Activated B cell treated with CpG ODN at 0.5 μM for 24 hours (primary cell): ENCODE data around the gene CUL4A. TPM values are rescaled to one million over a fixed set of nuclear protein-coding genes. Genes with fewer than 3 reads are reported as not detected.
"Not testable (repeated sequence)": the region's sequence is repeated elsewhere in the genome, so short reads cannot be mapped to it uniquely, and the experiment has no call there.

Experiments
- ATAC-seq: fragments of 200-7000 bp; cut with Tn5 transposase; one replicate; pipeline ENCODE4 v1.10.0; 2021; ENCODE audit warnings: low read depth, mild to moderate bottlenecking, moderate library complexity
- CTCF ChIA-PET: fragments of 350-600 bp; sonication (Branson Sonifier 250); formaldehyde crosslinking; loops from one replicate; lab custom pipeline; 2021; ENCODE audit warnings: antibody characterized with exemption; lab: Charles Lee
- POLR2A ChIA-PET: fragments of 350-600 bp; sonication (Branson Sonifier 250); formaldehyde crosslinking; loops from one replicate; lab custom pipeline; 2021; ENCODE audit warnings: antibody characterized with exemption; lab: Charles Lee
- DNase-seq: peaks from one replicate; pipeline ENCODE4 v3.0.0; 2022
- H3K27ac Mint-ChIP-seq: one replicate; pipeline ENCODE4 v1.8.0; 2020; ENCODE audit warnings: mixed read lengths
- H3K27me3 Mint-ChIP-seq: one replicate; pipeline ENCODE4 v1.8.0; 2021; ENCODE audit warnings: mixed read lengths
- H3K36me3 Mint-ChIP-seq: one replicate; pipeline ENCODE4 v1.8.0; 2021; ENCODE audit warnings: low read depth, mixed read lengths
- H3K4me1 Mint-ChIP-seq: one replicate; pipeline ENCODE4 v1.8.0; 2021; ENCODE audit warnings: mixed read lengths
- H3K4me3 Mint-ChIP-seq: one replicate; pipeline ENCODE4 v1.8.0; 2020; ENCODE audit warnings: mild to moderate bottlenecking, mixed read lengths
- H3K9me3 Mint-ChIP-seq: one replicate; pipeline ENCODE4 v1.8.0; 2020; ENCODE audit warnings: mixed read lengths
- CTCF ChIP-seq: fragments of 200-600 bp; IDR thresholded peaks from one replicate; pipeline ENCODE4 v1.8.0; 2022; ENCODE audit warnings: antibody characterized with exemption, mild to moderate bottlenecking
- intact Hi-C: fragments of 100-400 bp; cut with micrococcal nuclease; formaldehyde crosslinking; loops from one replicate; pipeline ENCODE4 v1.15.1; 2024
- total RNA-seq: library from RNA; stranded (reverse); gene quantifications from 2 replicates; pipeline ENCODE4 v1.2.3, GENCODE V29; 2022

CUL4A gene
- 65.9 and 77.2 TPM in 2 replicates for total RNA-seq

DNA sequence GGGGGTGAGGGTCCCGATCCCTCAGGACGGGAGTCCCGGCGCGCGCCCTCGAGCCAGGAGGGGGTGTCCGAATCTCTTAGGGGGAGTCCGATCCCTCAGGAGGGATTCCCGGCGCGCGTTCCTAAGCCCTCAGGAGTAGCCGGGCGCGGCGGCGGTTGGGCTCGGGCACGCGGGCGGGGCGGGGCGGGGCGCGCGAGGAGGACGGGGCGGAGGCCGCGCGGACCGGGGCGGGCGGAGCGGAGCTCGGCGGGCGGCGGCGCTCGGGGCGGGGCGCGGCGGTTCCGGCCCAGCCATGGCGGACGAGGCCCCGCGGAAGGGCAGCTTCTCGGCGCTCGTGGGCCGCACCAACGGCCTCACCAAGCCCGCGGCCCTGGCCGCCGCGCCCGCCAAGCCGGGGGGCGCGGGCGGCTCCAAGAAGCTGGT, at the start of gene CUL4A:
CUL4A (plus strand) TSS at position 278 of the 423 bp plus-strand sequence; CDS start at position 293, 15 bp downstream.
- POLR2A ChIA-PET: interaction anchor here (0.6 to 2.6 kb wide), 10 partner anchors 14 to 1104 kb away, joined by 3 to 40 read pairs (median 4); partner anchors contain the start of genes DCUN1D2 and LAMP1
- no peak for DNase-seq
- no peak for TF ChIP-seq CTCF
- Mint-ChIP-seq H3K4me3 (peak within 1 kb of the TSS; percentile 89), H3K27me3 (no peaks in the 10 kb centered on the region), H3K27ac (peak within 1 kb of the TSS; percentile 84), H3K9me3 (no peaks in the 10 kb centered on the region), H3K36me3 (peaks cover 41% of the 10 kb centered on the region), H3K4me1 (peaks cover 53% of the 10 kb centered on the region)
- intact Hi-C loops: loop anchor here (1.0 to 5.0 kb wide), 7 partner anchors 88 to 621 kb away; partner anchors contain the start of genes ADPRHL1, DCUN1D2, LAMP1 and MCF2L
- CTCF ChIA-PET: interaction anchor here (1.0 to 2.4 kb wide), 3 partner anchors 29 to 266 kb away, joined by 4 to 7 read pairs (median 5); partner anchors contain the start of gene LAMP1
- ATAC-seq: peak; percentile 61

DNA sequence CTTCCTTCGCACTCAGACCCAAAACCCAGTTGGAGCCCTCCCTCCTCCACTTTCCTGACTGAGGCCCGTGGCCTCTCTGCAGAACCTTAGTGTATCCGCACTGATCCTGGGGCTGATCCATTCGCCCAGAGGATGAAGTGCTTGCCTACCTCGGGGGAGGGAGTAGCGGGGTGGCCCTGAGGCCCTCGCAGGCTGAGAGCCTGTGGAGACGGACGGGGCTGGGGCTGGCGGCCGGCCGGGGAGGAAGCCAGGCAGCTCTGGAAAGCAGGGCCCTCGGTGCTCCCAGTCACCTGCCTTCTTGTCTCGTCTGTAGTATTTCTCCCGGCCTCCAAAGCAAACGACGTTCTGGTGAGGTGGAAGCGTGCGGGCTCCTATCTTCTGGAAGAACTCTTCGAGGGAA, 49.7 kb upstream of the CUL4A start:
- Mint-ChIP-seq H3K27me3 (peaks cover 4% of the 10 kb centered on the region), H3K4me1 (peaks cover 6% of the 10 kb centered on the region), H3K9me3 (peaks cover 13% of the 10 kb centered on the region), H3K36me3 (no peaks in the 10 kb centered on the region), H3K27ac (no peak overlapping the region), H3K4me3 (no peak overlapping the region)
- no peak for ATAC-seq
- no peak for DNase-seq
- no peak for TF ChIP-seq CTCF
- POLR2A ChIA-PET: no interaction called here
- intact Hi-C loops: loop anchor here (10.0 kb wide), 1 partner anchor 215 kb away; no protein-coding TSS in a partner anchor
- CTCF ChIA-PET: no interaction called here

DNA sequence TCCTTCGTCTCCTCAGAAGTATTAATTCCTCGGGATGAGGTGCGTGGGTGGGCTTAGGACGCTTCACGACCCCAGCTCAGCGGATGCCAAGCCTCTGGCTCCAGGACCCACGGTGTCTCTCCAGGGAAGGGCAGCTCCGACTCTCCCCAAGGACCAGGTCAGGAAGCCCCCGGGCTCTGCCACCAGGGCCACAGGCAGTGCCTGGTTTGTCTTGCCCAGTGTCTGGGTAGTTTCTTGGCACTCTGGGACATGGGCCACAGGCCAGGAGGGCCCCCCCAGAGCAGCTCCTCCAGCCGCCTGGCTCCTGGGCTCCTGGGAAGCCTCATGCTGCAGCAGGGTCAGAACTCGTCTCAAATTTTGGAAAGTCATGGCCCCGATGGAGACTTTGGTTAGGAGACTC, 48.4 kb upstream of the CUL4A start:
- no peak for ATAC-seq
- H3K9me3 Mint-ChIP-seq: peaks cover 5% of the 10 kb centered on the region
- H3K4me1 Mint-ChIP-seq: peaks cover 5% of the 10 kb centered on the region
- CTCF ChIA-PET: no interaction called here
- H3K36me3 Mint-ChIP-seq: no peaks in the 10 kb centered on the region
- H3K4me3 Mint-ChIP-seq: no peak overlapping the region
- H3K27me3 Mint-ChIP-seq: peaks cover 4% of the 10 kb centered on the region
- no peak for DNase-seq
- POLR2A ChIA-PET: no interaction called here
- no peak for TF ChIP-seq CTCF
- no peak overlapping the region for H3K27ac Mint-ChIP-seq
- intact Hi-C loops: no loop called here

GRCh38 chr13:113161433-113161832, 48.0 kb upstream of the CUL4A start:
- H3K27me3 Mint-ChIP-seq: peaks cover 4% of the 10 kb centered on the region
- no peak overlapping the region for H3K4me3 Mint-ChIP-seq
- peaks cover 3% of the 10 kb centered on the region for H3K9me3 Mint-ChIP-seq
- H3K27ac Mint-ChIP-seq: no peak overlapping the region
- H3K36me3 Mint-ChIP-seq: no peaks in the 10 kb centered on the region
- intact Hi-C loops: no loop called here
- DNase-seq: no peak
- ChIA-PET POLR2A (no interaction called here), CTCF (no interaction called here)
- peaks cover 5% of the 10 kb centered on the region for H3K4me1 Mint-ChIP-seq
- TF ChIP-seq CTCF: no peak
- ATAC-seq: no peak

DNA sequence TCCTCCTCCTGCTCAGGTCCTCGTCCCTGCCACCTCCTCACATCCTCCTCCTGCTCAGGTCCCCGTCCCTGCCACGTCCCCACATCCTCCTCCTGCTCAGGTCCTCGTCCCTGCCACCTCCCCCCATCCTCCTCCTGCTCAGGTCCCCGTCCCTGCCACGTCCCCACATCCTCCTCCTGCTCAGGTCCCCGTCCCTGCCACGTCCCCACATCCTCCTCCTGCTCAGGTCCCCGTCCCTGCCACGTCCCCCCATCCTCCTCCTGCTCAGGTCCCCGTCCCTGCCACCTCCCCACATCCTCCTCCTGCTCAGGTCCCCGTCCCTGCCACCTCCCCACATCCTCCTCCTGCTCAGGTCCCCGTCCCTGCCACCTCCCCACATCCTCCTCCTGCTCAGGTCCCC, 47.4 kb upstream of the CUL4A start:
- H3K36me3 Mint-ChIP-seq, CTCF ChIA-PET, H3K27ac Mint-ChIP-seq, H3K27me3 Mint-ChIP-seq, DNase-seq, H3K9me3 Mint-ChIP-seq, POLR2A ChIA-PET, intact Hi-C loops, H3K4me3 Mint-ChIP-seq, ATAC-seq, H3K4me1 Mint-ChIP-seq: not testable (repeated sequence)
